ENCODE data around the gene ORM2. TPM values are rescaled to one million over a fixed set of nuclear protein-coding genes. Genes with fewer than 3 reads are reported as not detected.

The ORM2 gene
- total RNA-seq, 1 experiment from 2014 or later, result 46.0 TPM

- H3K27me3 Mint-ChIP-seq (ENCODE audit: insufficient read depth, unreplicated experiment), result no peaks in the 10 kb centered on the region
- H3K27me3 ChIP-seq (replicated peaks; ENCODE audit: control insufficient read depth, insufficient read depth, low read length), result no peaks in the 10 kb centered on the region
- ChIA-PET CTCF (no interaction called here), POLR2A (no interaction called here)
- H3K36me3 Mint-ChIP-seq (ENCODE audit: insufficient read depth, unreplicated experiment), result peaks cover 27% of the 10 kb centered on the region
- no peak for TF ChIP-seq CTCF (IDR thresholded peaks at IDR 0.05; ENCODE audit: insufficient read depth in 1 of 2, low read depth in 1 of 2, low read length in 1 of 2, severe bottlenecking in 1 of 2, unreplicated experiment in 1 of 2)
- DNase-seq, result no peak
- H3K4me3 ChIP-seq (ENCODE audit: low read depth, low read length), result no peak overlapping the region
- peaks cover 13% of the 10 kb centered on the region for H3K4me1 ChIP-seq
- intact Hi-C loops (cut with micrococcal nuclease; ENCODE audit: unreplicated experiment), result no loop called here
- no TSS peak for BruUV-seq (replicated peaks)
- H3K9me3 Mint-ChIP-seq (ENCODE audit: unreplicated experiment), result no peaks in the 10 kb centered on the region
- H3K27ac Mint-ChIP-seq (ENCODE audit: unreplicated experiment), result no peak overlapping the region
- H3K4me1 Mint-ChIP-seq (ENCODE audit: low read depth, unreplicated experiment), result peaks cover 13% of the 10 kb centered on the region
- H3K9me3 ChIP-seq, result no peaks in the 10 kb centered on the region
- H3K4me3 Mint-ChIP-seq (ENCODE audit: unreplicated experiment), result no peak overlapping the region
- no peaks in the 10 kb centered on the region for H3K36me3 ChIP-seq (ENCODE audit: control insufficient read depth, insufficient read depth, low read length)
These were observed 32.7 kb downstream of the ORM2 start for GRCh38 chr9:114362394-114362793.

- Histone ChIP-seq H3K4me3 (ENCODE audit: low read depth, low read length) (no peak overlapping the region), H3K4me1 (peaks cover 13% of the 10 kb centered on the region), H3K9me3 (no peaks in the 10 kb centered on the region), H3K36me3 (ENCODE audit: control insufficient read depth, insufficient read depth, low read length) (peaks cover 2% of the 10 kb centered on the region; the same call in 1 of the 2 replicates), H3K27me3 (replicated peaks; ENCODE audit: control insufficient read depth, insufficient read depth, low read length) (no peaks in the 10 kb centered on the region)
- Mint-ChIP-seq H3K4me3 (ENCODE audit: unreplicated experiment) (no peak overlapping the region), H3K9me3 (ENCODE audit: unreplicated experiment) (no peaks in the 10 kb centered on the region), H3K27ac (ENCODE audit: unreplicated experiment) (no peak overlapping the region), H3K27me3 (ENCODE audit: insufficient read depth, unreplicated experiment) (no peaks in the 10 kb centered on the region), H3K36me3 (ENCODE audit: insufficient read depth, unreplicated experiment) (peaks cover 27% of the 10 kb centered on the region), H3K4me1 (ENCODE audit: low read depth, unreplicated experiment) (peaks cover 13% of the 10 kb centered on the region)
- POLR2A ChIA-PET, result no interaction called here
- intact Hi-C loops (cut with micrococcal nuclease; ENCODE audit: unreplicated experiment), result no loop called here
- CTCF ChIA-PET, result no interaction called here
- DNase-seq, result no peak
- no TSS peak for BruUV-seq (replicated peaks)
- TF ChIP-seq CTCF (IDR thresholded peaks at IDR 0.05; ENCODE audit: insufficient read depth in 1 of 2, low read depth in 1 of 2, low read length in 1 of 2, severe bottlenecking in 1 of 2, unreplicated experiment in 1 of 2), result no peak
These were observed 33.8 kb downstream of the ORM2 start for GRCh38 chr9:114363424-114363823.

GRCh38 chr9:114364134-114365041 is 34.7 kb downstream of the ORM2 start:
- no TSS peak for BruUV-seq (replicated peaks)
- ChIA-PET CTCF (no interaction called here), POLR2A (no interaction called here)
- Histone ChIP-seq H3K36me3 (ENCODE audit: control insufficient read depth, insufficient read depth, low read length) (peaks cover 2% of the 10 kb centered on the region; the same call in 1 of the 2 replicates), H3K4me1 (peaks cover 13% of the 10 kb centered on the region), H3K4me3 (ENCODE audit: low read depth, low read length) (no peak overlapping the region), H3K27me3 (replicated peaks; ENCODE audit: control insufficient read depth, insufficient read depth, low read length) (no peaks in the 10 kb centered on the region), H3K9me3 (no peaks in the 10 kb centered on the region)
- H3K27me3 Mint-ChIP-seq (ENCODE audit: insufficient read depth, unreplicated experiment), result no peaks in the 10 kb centered on the region
- H3K9me3 Mint-ChIP-seq (ENCODE audit: unreplicated experiment), result no peaks in the 10 kb centered on the region
- H3K36me3 Mint-ChIP-seq (ENCODE audit: insufficient read depth, unreplicated experiment), result peaks cover 23% of the 10 kb centered on the region
- peaks cover 13% of the 10 kb centered on the region for H3K4me1 Mint-ChIP-seq (ENCODE audit: low read depth, unreplicated experiment)
- TF ChIP-seq CTCF (IDR thresholded peaks at IDR 0.05; ENCODE audit: insufficient read depth in 1 of 2, low read depth in 1 of 2, low read length in 1 of 2, severe bottlenecking in 1 of 2, unreplicated experiment in 1 of 2), result no peak
- no peak for DNase-seq
- H3K27ac Mint-ChIP-seq (ENCODE audit: unreplicated experiment), result no peak overlapping the region
- no peak overlapping the region for H3K4me3 Mint-ChIP-seq (ENCODE audit: unreplicated experiment)
- intact Hi-C loops (cut with micrococcal nuclease; ENCODE audit: unreplicated experiment), result no loop called here

All from Caco-2 (cell line).